Suppressor macrophage treated with lipopolysaccharide for 1 hour (primary cell): ENCODE data around the gene SLC37A1.
"Not testable (repeated sequence)": the region's sequence is repeated elsewhere in the genome, so short reads cannot be mapped to it uniquely, and the experiment has no call there.

Experiments used
- DNase-seq, 3 donors: peaks; one replicate each; pipeline ENCODE4 v3.0.0-alpha.2; 2020 to 2022

SLC37A1 gene

DNA sequence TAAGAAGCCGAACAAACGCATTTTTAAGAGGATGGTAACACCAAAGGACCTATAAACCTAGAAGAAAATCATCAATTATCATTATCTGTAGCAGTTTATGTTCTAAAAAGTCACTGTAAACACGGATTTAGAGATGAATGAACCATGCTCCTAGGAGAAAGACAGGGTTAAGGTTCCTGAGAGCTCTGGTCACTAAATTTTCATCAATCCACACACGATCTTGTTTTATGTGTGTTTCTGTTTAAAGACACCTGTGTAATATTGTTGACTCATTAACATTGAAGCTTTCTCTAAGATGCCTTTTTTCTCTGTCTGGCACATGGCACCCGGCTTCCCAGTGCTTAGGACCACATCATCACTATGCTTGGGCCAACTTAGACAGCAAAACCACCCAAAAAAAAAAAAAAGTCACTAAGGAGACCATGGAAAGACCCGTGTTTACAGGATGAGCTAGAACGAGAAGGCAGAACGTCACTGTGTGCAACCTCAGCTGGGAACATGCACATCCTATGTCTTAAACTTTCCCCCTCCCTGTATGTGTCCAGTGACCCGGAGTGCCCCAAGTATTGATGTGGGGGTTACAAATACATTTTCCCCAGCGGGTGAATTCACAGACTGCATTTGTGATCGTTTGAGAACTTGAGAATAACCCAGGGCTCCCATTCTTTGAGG is 84.0 kb downstream of the SLC37A1 start:
- no peak for DNase-seq

DNA sequence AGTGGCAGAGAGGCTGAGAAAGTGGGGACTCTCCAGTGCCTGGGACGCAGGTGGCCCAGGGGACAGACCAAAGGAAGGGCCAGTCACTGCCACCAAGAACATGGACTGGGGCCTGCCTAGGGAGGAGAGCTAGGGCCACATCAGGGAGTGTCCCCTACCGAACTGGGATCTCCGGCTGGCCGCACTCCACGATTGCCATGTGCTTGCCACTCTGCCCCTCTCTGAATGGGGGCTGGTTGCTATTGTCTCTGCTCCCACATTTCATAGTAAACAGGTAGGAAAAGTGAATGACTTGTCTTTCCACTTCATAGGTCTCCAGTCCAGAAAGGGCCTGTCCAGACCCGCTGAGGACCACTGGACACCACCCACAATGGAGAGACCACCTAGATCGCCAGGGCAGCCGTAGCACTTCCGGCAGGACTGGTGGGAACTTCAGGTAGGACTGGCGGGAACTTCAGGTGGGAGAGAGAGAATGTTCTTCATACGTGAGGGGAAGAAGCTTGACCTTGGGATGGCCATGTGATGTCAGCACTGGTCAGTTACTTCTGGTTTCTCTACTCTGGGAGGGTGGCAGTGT is 84.6 kb downstream of the SLC37A1 start:
- no peak for DNase-seq

DNA sequence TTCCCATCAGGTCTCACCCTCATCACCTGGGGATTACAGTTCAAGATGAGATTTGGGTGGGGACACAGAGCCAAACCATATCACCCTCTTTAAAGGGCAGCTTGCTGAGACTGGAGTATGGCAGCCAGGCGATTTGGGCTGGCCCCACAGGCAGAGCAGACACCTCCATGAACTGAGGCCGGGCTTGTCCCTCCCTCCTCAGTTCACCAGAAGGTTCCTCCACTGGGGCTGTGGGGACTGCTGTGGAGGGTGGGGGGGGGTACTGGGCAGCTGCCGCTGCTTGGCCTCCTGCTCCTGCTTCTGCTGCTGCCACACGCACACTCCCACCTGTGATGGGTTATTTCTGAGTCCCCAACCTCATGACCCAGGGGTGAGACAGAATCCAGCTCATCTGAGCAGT is 85.8 kb downstream of the SLC37A1 start:
- no peak for DNase-seq

DNA sequence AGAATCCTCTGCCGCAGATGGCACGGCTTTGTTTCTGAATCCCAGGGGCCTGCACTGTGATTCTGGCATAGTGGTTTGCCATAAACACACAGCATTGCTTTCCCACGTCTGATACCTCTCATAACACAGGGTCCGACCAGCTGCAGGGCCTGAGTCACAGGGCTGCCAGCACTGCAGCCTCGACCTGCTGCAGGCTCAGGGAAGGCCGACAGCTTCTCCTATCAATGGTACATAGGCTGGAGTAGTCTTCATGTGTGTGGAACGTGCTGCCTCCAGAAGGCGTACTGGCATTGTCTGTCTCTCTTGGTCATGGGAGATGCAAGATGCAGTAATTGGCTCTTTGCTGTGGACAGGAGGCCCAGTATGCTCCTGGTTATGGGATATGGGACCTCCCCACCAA is 86.3 kb downstream of the SLC37A1 start:
- no peak for DNase-seq

DNA sequence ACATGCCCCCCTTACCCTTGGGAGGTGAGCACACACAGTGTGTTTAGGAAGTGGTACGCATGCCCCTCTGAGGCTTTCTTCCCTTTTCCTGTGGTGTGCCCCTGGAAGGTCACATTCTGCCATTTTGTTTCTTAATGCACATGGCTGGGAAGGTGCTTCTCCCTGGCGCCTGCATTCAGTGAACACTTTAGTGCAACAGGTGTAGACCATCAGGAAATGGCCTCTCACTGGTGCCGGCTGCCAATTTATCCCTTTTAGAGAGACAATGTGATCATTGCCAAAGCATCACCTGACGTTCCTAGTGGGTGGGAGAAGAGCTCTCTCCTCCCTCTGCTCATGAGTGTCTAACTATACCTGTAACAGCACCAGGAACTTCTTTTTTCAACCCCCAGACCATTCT is 88.0 kb downstream of the SLC37A1 start:
- no peak for DNase-seq

DNA sequence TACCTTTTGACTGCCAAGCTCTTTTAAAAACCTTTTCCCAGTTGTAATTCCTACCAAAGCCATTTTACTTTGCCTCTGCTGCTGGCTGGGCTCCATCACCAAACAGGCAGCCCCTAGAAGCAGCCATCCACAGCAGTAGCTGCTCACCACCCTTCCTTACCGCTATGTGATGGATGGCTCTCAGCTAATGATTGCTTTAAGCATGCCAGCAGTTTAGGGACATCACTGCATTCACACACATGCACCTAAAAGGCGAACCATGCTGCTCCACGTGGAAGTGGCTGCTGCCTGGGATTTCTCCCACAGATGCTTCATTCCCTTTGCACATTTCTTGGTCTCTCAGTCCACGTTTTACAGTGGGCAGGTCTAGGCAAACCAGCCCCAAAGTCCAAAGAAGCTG is 93.5 kb downstream of the SLC37A1 start:
- no peak for DNase-seq

DNA sequence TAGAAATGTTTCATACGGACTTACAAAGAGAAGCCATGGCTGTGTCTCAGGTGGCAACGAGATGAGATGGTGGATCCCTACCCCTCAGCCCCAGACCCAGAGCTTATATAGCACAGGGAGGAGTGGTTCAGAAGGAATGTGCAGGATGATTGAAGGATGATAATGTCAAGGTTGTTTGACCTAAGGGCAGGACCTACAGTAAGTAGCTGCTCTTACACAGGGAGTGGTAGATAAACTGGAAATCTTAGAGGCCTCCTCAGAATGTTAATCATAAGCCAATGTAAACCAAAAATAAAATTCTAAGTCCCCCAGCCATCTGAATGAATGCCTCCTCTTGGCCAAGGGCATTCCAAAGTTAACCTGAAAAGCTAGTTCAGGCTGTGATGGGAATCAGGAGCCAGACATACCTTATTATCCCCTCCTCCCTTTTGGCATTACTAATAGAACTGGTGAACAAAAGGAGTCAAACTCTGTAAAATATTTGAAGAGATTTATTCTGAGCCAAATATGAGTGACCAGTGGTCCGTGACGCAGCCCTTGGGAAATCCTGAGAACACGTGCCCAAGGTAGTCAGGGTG is 94.0 kb downstream of the SLC37A1 start:
- no peak for DNase-seq

DNA sequence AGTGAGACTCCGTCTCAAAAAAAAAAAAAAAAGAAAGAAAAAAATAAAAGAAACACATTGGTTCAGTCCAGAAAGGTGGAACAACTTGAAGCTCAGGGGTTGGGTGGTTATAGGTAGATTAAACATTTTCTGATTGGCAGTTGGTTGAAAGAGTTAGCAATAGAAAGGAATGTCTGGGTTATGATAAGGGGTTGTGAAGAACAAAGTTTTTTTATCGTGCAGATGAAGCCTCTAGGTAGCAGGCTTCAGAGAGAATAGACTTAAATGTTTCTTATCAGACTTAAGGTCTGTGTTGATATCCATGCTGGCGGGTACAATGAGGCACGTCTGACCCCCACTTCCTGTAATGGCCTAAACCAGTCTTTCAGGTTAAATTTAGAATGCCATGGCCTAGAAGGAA is 94.8 kb downstream of the SLC37A1 start:
- no peak for DNase-seq

DNA sequence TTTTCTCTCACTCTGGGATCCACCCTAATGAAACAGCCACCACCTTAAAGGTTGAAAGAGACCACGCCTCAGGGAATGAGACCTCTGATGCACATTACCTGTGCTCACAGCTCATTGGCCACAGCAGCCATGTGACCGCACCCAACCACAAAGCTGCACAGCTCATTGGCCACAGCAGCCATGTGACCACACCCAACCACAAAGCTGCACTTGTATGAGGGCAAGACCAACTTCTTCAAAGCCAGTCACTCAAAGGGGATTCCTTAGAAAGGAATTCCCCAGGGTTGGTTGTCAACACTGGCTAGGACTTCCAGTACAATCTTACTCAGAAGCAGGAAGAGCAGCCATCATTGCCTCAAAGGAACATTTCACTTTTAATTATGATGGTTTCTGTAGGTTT is 96.2 kb downstream of the SLC37A1 start:
- peak; percentile 75 to 78 (median 76) for DNase-seq

DNA sequence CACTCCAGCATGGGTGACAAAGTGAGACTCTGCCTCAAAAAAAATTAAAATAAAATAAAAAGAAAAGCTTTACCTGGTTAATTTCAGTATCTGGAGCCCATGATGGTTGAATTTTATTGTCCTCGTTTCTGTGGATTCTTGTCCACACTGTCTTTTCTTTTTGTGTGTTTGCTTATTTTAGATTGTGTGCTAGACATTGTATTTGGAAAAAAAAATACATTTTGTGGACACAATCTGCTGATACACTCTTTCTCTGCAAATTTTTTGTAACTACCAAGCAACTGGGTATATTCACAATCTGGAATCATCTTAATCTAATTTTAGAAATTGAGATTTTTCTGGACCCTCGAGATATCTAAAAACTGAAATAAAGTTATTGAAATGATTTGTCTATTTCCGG is 98.2 kb downstream of the SLC37A1 start:
- no peak for DNase-seq

DNA sequence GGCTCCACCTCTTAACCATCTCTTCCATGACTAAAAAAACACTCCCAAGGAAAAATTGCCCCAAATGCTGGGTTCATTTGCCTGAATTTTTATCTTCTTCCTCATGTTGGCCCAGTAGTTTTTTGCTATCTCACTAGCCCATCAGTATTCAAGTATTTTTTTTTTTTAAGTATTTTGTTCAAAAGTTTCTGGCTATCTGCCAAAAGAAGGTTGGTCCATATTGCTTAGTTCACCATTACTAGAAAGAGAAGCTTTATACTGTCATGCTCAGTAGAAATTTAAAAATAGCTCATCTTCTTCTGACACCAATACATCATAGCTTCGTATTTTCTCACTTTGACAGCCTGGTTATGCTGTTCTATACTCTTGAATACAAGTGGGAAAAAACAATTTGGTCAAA is 98.7 kb downstream of the SLC37A1 start:
- no peak for DNase-seq

DNA sequence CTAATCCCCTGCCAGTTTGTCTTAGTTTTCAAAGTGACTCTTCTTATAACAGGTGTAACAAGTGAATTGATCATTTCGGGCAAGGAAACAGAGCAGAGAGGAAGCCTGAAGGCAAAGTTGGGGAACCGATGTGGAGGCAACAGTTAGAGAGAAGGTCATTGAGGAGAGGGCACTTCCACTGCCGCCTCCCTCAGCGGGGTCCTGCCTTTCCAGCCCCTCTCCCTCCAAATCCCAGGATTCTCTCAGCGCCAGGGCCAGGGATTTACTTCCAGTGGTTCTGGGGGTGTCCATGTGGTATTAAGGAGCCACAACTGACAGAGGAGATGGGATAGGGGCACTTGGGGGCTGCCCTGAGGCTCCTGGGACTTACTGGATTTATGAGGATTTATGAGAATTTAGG is 100.1 kb downstream of the SLC37A1 start:
- no peak for DNase-seq

DNA sequence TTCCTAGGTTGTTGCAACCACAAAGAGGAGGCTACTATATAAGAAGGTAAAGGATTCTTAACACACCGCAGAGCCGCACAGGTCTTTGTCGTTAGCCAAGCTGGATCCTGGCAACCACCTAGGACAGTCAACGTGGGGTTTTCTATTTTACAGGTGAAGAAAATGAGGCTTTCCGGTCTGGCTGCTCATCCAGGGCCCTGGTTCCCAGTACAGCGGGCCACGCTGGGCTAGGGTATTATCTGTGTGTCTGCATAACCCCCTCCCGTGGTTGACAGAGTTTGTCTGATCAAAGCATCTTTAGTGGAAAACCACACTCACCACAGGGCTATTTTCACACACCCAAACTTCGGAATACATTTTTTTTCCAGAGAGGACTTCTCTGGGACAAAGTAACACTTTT is 100.7 kb downstream of the SLC37A1 start:
- DNase-seq: no peak

DNA sequence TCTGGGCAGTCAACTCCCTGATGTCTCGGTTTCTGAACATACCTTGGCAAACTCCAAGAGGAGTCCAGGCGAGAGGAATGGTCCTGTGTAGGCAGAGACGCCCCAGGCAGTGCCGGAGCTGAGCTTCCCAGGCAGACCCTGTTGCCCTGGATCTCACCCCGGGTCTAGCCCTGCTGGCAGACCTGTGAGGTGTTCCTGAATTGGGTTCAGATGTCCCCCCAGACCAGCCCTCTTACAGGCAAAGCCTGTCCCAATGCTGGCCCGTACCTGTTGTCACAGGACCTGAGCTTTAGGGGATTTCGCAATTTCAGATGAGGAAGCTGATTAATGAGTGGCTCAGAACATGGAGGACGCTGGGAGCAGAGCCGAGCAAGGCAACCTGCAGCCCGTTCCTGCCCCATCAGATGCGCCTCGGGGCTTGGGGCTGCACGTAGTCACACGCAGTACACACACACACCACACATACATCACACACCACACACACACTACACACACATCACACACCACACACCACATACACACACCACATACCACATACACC is 101.2 kb downstream of the SLC37A1 start:
- peak in 2 of 3 donors; percentile 11 to 26 for DNase-seq

DNA sequence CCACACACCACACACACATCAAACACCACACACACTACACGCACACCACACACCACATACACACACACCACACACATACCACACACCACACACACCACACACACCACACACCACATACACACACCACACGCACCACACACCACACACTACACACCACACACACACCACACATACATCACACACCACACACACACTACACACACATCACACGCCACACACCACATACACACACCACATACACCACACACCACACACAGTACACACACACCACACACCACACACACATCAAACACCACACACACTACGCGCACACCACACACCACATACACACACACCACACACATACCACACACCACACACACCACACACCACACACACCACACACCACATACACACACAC is 101.7 kb downstream of the SLC37A1 start:
- not testable (repeated sequence) for DNase-seq

DNA sequence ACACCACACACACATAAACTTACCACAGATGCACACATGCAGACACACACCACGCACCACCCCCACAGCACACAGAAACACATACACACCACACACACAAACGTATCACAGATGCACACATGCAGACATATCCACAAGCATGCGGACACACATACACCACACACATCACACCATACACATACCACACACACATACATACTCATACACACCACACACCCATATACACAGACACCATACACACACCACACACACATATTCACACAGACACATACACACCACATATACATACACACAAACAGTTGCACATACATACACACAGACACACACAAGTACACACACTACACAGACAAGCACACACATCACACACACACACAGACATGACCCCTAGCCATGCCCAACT is 102.3 kb downstream of the SLC37A1 start:
- DNase-seq: no peak

DNA sequence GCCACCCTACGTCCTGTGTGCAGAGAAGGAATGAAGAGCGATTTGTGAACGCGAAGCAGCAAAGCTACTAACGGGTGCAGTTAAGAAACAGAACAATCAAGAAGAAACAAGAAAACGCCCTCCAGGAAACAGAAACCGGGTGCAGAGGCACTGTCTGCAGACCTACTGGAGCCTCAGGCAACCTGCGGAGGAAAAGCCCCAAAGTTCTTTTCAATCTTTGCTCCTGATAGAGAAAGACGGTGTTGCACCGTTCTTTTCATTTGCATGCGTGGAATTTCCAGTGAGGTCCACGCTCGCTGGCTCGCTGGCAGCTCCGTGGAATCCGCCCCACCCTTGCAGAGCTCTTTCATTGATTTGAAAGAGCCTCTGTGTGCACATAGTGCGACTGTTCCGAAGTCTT is 102.8 kb downstream of the SLC37A1 start:
- peak in 1 of 3 donors; percentile 4 for DNase-seq

DNA sequence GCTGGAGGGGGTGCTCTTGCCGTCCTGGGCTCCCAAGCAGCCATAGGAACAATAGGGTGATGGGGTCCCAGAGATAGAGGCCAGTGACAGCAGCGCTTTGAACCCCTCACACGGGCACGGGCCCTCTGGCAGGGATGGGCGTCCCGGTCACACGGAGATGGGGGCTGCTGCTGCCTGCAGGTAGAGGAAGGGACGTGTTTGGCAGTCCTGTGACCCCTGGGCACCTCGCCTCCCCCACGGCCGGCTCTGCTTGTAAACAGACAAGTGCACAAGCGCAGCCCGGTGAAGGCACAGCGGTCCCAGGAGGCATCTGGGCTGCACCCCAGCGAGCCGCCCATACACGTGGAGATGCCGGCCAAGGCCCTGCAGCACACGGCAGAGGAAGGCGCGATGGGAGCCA is 103.3 kb downstream of the SLC37A1 start:
- no peak for DNase-seq

DNA sequence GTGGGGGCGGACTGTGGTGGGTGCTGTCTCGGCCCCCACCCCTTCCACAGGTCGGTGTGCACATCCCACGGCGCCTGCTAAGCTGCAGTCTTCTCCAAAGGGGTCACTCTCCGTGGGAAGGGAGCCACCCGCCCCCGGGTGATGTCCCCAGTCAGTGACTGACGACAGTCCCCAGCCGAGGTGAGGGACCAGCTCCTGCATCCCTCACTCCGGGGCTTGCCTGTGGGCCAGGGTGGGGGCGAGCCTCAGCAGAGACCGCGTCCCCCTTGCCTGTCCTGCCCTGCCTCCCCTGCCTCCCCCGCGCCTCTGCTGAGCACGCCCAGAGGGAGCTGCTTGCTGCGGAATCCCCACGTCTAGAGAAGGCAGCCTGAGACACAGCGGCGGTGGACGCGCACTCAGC is 103.8 kb downstream of the SLC37A1 start:
- DNase-seq: no peak

DNA sequence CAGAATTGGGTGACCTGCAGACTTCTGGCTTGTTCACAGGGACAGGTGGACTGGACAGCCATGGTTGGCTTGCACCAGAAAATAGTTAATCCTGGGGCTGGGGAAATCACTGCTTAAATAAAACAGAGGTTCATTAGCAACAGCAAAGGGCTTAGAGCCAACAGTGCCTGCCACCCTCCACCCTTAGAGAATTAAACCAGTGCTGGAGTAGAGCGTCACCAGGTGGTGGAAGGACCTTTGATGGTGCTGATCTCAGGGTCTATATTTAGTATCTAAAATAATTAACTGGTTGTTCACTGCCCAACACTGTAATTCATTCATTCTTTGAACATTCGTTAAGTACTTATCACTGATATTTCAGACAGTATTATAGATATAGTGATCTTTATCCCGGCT is 105.1 kb downstream of the SLC37A1 start:
- DNase-seq: no peak

DNA sequence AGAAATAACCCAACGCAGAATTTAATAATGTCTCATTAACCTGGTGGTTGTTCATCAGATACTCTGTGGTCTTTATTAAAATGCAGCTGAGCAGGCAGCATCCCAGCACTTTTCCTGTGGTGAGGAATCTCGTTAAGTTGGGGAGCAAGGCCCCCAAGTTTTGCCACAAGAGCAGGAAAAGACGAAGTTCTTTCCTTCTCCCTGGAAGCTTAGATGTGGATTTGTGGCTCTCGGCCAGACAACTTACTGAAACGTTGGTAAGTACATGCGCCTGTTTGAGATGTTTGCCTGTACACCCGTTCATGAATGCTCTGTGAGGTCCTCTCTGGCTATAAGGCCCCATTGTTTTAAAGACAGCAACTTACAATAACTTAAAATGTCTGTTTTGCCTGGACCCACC is 105.5 kb downstream of the SLC37A1 start:
- no peak for DNase-seq

DNA sequence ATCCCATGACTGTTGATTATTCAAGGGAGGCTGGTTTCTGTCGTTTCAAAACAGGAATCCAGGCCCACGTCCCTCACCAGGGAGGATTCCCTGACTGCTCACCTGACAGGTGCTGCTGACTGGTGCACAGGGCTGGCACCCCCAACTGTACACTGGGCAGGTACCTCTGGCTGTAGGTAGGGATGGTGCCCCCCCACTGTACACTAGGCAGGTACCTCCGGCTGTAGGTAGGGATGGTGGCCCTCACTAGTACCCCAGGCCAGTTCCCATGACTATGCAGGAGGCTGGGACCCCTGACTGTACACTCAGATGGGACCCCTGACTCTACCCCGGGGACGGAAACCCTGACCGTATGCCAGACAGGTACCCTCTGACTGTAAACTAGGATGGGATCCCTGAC is 106.2 kb downstream of the SLC37A1 start:
- DNase-seq: no peak

DNA sequence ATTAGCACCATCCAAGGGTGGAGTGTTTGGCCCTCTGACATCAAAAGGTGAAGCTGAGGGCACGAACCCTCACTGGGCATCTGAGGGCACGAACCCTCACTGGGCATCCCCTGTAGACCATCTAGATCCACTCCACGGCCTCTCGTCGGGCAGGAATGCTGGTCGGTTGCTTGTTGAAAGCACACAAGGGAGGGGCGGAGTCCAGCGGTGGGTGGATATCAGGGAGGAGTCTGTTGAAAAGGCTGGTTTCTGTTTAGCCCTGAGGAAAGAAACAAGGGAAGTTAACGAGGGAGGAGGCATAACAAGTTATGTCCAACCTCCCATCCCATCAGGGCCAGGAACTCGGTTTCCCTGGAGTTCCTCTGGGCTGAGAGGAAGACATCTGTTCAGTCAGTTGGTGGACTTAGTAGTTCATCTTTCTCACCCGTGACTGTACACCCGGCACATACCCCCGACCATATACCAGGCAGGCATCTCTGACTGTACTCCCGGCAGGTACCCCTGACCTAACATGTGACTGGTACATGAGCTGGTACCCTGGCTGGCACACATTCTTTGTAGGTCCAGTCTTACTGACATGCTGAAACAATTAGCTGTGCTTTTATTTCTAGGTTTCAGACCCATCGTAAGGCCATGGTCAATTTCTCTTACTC is 107.6 kb downstream of the SLC37A1 start:
- no peak for DNase-seq

DNA sequence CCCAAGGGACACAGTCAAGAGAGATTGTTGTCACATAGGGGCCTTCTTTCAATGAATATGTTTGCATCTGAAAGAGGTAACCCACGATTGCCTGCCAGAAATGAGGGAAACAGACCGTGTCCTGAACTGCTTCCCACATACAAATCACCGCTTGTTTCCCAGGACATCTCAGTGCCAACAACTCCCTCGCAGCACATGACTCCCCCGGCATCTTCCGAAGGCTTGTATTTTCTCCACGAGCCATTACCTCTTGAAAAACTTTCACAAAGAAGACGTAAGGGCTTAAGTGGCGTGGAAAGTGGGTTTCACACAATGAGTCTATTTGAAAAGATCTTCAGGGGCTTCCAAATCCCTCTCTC is 108.1 kb downstream of the SLC37A1 start:
- DNase-seq: no peak
